GM12892 (cell line): ENCODE results near the gene GRWD1.
A peak's percentile ranks its signal among the peaks of the same experiment; 100 is the strongest.

Experiments used
- DNase-seq: peaks from one replicate; pipeline ENCODE4 v3.0.0; 2011; ENCODE audit not compliant: insufficient read length
- FAIRE-seq: peaks from 2 replicates; lab custom pipeline; 2011; peaks lifted over from hg19 to GRCh38; lab: Jason Lieb, UNC
- POLR2A ChIP-seq: IDR thresholded peaks from 2 replicates; pipeline ENCODE4 v1.6.1; 2011; ENCODE audit warnings: low read depth, low read length, control low read depth
- POLR2AphosphoS5 ChIP-seq: IDR thresholded peaks from 2 replicates; pipeline ENCODE4 v1.6.1; 2011; ENCODE audit warnings: low read depth, low read length, control low read depth
- TAF1 ChIP-seq: IDR thresholded peaks from 2 replicates; pipeline ENCODE4 v1.6.1; 2011; ENCODE audit warnings: low read depth, mild to moderate bottlenecking, control low read depth, low read length, borderline replicate concordance

GRWD1 gene

GRCh38 chr19:48496959-48497727 is 51.4 kb downstream of the GRWD1 start:
- no peak for DNase-seq
- no peak for FAIRE-seq
- TF ChIP-seq POLR2AphosphoS5 (no peak), POLR2A (no peak), TAF1 (no peak)

GRCh38 chr19:48497728-48498594 is 52.2 kb downstream of the GRWD1 start:
- no peak for DNase-seq
- TF ChIP-seq TAF1 (no peak), POLR2AphosphoS5 (no peak), POLR2A (no peak)
- FAIRE-seq: no peak

- no peak for FAIRE-seq
- DNase-seq: no peak
- TF ChIP-seq POLR2A: no peak
- no peak for TF ChIP-seq TAF1
- no peak for TF ChIP-seq POLR2AphosphoS5
These were observed 53.0 kb downstream of the GRWD1 start for GRCh38 chr19:48498595-48499311.

- DNase-seq: no peak
- FAIRE-seq: no peak
- TF ChIP-seq POLR2AphosphoS5 (no peak), POLR2A (no peak), TAF1 (no peak)
These were observed 53.7 kb downstream of the GRWD1 start for GRCh38 chr19:48499316-48500090.

- no peak for TF ChIP-seq TAF1
- TF ChIP-seq POLR2A: no peak
- no peak for TF ChIP-seq POLR2AphosphoS5
- no peak for FAIRE-seq
- no peak for DNase-seq
These were observed 55.2 kb downstream of the GRWD1 start for GRCh38 chr19:48500830-48501493.

- no peak for DNase-seq
- FAIRE-seq: no peak
- TF ChIP-seq TAF1 (no peak), POLR2A (no peak), POLR2AphosphoS5 (no peak)
These were observed 55.9 kb downstream of the GRWD1 start for GRCh38 chr19:48501494-48502349.

- FAIRE-seq: no peak
- peak; percentile 71 for DNase-seq
- TF ChIP-seq POLR2A (no peak), POLR2AphosphoS5 (no peak), TAF1 (no peak)
These were observed 56.7 kb downstream of the GRWD1 start for GRCh38 chr19:48502350-48503018.

GRCh38 chr19:48506138-48506733 is 60.5 kb downstream of the GRWD1 start:
- no peak for TF ChIP-seq POLR2A
- no peak for TF ChIP-seq TAF1
- TF ChIP-seq POLR2AphosphoS5: no peak
- no peak for FAIRE-seq
- peak; percentile 42 for DNase-seq
